ENCODE measurements around the gene SYT10. TPM values are rescaled to one million over a fixed set of nuclear protein-coding genes. Genes with fewer than 3 reads are reported as not detected.

SYT10 gene
- total RNA-seq, 1 donor from 2014 or later = 1.2 TPM

DNA sequence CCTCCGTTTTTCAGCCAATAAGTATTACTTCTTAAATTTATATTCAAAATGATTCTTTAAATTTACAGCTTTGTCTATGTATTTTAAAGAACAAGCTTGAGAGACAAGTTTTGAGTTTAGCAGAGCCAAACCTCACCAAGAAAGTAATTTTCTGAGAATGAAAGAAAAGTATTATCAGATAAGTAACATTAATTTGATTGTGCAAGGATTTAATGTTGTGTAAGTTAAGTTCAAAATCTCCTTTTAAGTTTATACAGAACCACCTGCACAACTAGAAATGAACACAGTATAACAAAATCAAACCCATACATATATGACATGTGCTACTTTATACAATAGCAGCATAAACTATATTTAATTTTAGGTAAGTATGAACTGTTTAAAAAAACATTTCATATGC lies 63.5 kb downstream of the SYT10 start:
- H3K36me3 ChIP-seq (ENCODE audit: insufficient read depth, low read length) = no peaks in the 10 kb centered on the region
- H3K27ac ChIP-seq (ENCODE audit: low read depth, low read length) = no peak overlapping the region
- H3K9ac ChIP-seq (ENCODE audit: low read length) = no peak overlapping the region
- Mint-ChIP-seq H3K4me1 (ENCODE audit: low read depth, unreplicated experiment) (peaks cover 5% of the 10 kb centered on the region), H3K36me3 (ENCODE audit: low read depth, unreplicated experiment) (no peaks in the 10 kb centered on the region), H3K27me3 (ENCODE audit: low read depth, unreplicated experiment) (no peaks in the 10 kb centered on the region), H3K9me3 (ENCODE audit: unreplicated experiment) (no peaks in the 10 kb centered on the region), H3K4me3 (ENCODE audit: unreplicated experiment) (no peak overlapping the region), H3K27ac (ENCODE audit: unreplicated experiment) (no peak overlapping the region)
- no peaks in the 10 kb centered on the region for H3K79me2 ChIP-seq (ENCODE audit: insufficient read depth, low read length)
- H3K4me1 ChIP-seq (ENCODE audit: insufficient read depth, low read length) = no peaks in the 10 kb centered on the region
- H3K27me3 ChIP-seq (ENCODE audit: insufficient read depth, low read length) = no peaks in the 10 kb centered on the region
- FAIRE-seq (no peak), DNase-seq (ENCODE audit: low read depth) (no peak)
- TF ChIP-seq EZH2 (IDR thresholded peaks at IDR 0.05; ENCODE audit: insufficient read depth, low read length) = no peak
- TF ChIP-seq, protein P1, sequence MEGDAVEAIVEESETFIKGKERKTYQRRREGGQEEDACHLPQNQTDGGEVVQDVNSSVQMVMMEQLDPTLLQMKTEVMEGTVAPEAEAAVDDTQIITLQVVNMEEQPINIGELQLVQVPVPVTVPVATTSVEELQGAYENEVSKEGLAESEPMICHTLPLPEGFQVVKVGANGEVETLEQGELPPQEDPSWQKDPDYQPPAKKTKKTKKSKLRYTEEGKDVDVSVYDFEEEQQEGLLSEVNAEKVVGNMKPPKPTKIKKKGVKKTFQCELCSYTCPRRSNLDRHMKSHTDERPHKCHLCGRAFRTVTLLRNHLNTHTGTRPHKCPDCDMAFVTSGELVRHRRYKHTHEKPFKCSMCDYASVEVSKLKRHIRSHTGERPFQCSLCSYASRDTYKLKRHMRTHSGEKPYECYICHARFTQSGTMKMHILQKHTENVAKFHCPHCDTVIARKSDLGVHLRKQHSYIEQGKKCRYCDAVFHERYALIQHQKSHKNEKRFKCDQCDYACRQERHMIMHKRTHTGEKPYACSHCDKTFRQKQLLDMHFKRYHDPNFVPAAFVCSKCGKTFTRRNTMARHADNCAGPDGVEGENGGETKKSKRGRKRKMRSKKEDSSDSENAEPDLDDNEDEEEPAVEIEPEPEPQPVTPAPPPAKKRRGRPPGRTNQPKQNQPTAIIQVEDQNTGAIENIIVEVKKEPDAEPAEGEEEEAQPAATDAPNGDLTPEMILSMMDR (IDR thresholded peaks at IDR 0.05; ENCODE audit: insufficient read depth, low read depth, low read length) = no peak
- no peaks in the 10 kb centered on the region for H4K20me1 ChIP-seq (ENCODE audit: insufficient read depth, low read length)
- no peak overlapping the region for H2AFZ ChIP-seq (ENCODE audit: low read depth, low read length)
- H3K4me3 ChIP-seq (ENCODE audit: insufficient read depth, low read depth, low read length) = no peak overlapping the region
- no peak overlapping the region for H3K4me2 ChIP-seq (ENCODE audit: low read length)
- no peaks in the 10 kb centered on the region for H3K9me3 ChIP-seq (ENCODE audit: insufficient read depth, low read depth, low read length)

DNA sequence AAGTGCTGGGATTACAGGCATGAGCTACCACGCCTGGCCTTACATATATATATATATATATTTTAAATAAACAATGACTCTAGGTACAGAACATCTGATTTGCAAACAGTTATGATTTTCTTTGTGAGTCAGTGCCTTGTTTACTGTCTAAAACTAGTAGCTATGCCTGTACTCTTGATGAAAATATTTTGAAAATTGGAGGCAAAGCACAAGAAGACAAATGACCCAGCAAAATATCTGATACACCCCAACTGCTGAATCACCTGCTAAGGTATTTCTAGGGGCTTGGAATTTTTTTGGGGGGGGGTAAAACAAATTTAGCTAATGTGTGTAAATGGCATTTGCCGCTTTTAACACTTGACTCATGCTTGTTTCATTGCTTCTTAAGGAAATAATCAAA lies 69.3 kb downstream of the SYT10 start:
- no peak overlapping the region for H3K27ac Mint-ChIP-seq (ENCODE audit: unreplicated experiment)
- DNase-seq (ENCODE audit: low read depth) (no peak), FAIRE-seq (no peak)
- H3K27me3 Mint-ChIP-seq (ENCODE audit: low read depth, unreplicated experiment) = no peaks in the 10 kb centered on the region
- Histone ChIP-seq H3K27ac (ENCODE audit: low read depth, low read length) (no peak overlapping the region), H3K27me3 (ENCODE audit: insufficient read depth, low read length) (no peaks in the 10 kb centered on the region), H2AFZ (ENCODE audit: low read depth, low read length) (no peak overlapping the region), H3K79me2 (ENCODE audit: insufficient read depth, low read length) (no peaks in the 10 kb centered on the region), H3K36me3 (ENCODE audit: insufficient read depth, low read length) (no peaks in the 10 kb centered on the region), H4K20me1 (ENCODE audit: insufficient read depth, low read length) (no peaks in the 10 kb centered on the region), H3K4me1 (ENCODE audit: insufficient read depth, low read length) (no peaks in the 10 kb centered on the region), H3K4me3 (ENCODE audit: insufficient read depth, low read depth, low read length) (no peak overlapping the region), H3K9me3 (ENCODE audit: insufficient read depth, low read depth, low read length) (no peaks in the 10 kb centered on the region), H3K4me2 (ENCODE audit: low read length) (no peak overlapping the region), H3K9ac (ENCODE audit: low read length) (no peak overlapping the region)
- H3K36me3 Mint-ChIP-seq (ENCODE audit: low read depth, unreplicated experiment) = no peaks in the 10 kb centered on the region
- no peaks in the 10 kb centered on the region for H3K9me3 Mint-ChIP-seq (ENCODE audit: unreplicated experiment)
- H3K4me3 Mint-ChIP-seq (ENCODE audit: unreplicated experiment) = no peak overlapping the region
- TF ChIP-seq, protein P1 (IDR thresholded peaks at IDR 0.05; ENCODE audit: insufficient read depth, low read depth, low read length) = no peak
- TF ChIP-seq EZH2 (IDR thresholded peaks at IDR 0.05; ENCODE audit: insufficient read depth, low read length) = no peak
- H3K4me1 Mint-ChIP-seq (ENCODE audit: low read depth, unreplicated experiment) = no peaks in the 10 kb centered on the region

DNA sequence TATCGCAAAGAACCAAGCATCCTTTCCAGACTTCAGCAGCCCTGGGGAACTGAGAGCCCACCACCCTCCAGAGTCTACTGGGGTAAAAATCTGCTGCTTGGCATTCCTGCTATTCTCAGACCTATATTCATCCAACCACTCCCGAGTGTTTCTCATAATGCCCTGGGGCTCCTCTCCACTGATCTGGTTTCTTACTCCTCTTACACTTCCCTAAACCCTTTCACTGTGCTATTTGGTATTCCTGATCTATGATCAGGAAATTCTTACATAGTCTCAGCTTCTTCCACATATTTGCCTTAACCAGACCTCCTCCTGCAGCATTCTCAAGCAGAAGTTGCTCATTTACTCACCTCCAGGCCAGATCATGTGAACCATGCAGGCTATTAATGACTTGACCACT lies 82.4 kb downstream of the SYT10 start:
- Histone ChIP-seq H3K9me3 (ENCODE audit: insufficient read depth, low read depth, low read length) (no peaks in the 10 kb centered on the region), H3K9ac (ENCODE audit: low read length) (no peak overlapping the region), H3K27me3 (ENCODE audit: insufficient read depth, low read length) (no peaks in the 10 kb centered on the region), H3K27ac (ENCODE audit: low read depth, low read length) (no peak overlapping the region), H3K4me2 (ENCODE audit: low read length) (no peak overlapping the region), H3K79me2 (ENCODE audit: insufficient read depth, low read length) (no peaks in the 10 kb centered on the region), H3K4me1 (ENCODE audit: insufficient read depth, low read length) (no peaks in the 10 kb centered on the region), H3K36me3 (ENCODE audit: insufficient read depth, low read length) (no peaks in the 10 kb centered on the region), H2AFZ (ENCODE audit: low read depth, low read length) (no peak overlapping the region), H3K4me3 (ENCODE audit: insufficient read depth, low read depth, low read length) (no peak overlapping the region), H4K20me1 (ENCODE audit: insufficient read depth, low read length) (no peaks in the 10 kb centered on the region)
- peaks cover 2% of the 10 kb centered on the region for H3K4me1 Mint-ChIP-seq (ENCODE audit: low read depth, unreplicated experiment)
- FAIRE-seq (no peak), DNase-seq (ENCODE audit: low read depth) (no peak)
- H3K9me3 Mint-ChIP-seq (ENCODE audit: unreplicated experiment) = peaks cover 6% of the 10 kb centered on the region
- no peak overlapping the region for H3K27ac Mint-ChIP-seq (ENCODE audit: unreplicated experiment)
- no peaks in the 10 kb centered on the region for H3K27me3 Mint-ChIP-seq (ENCODE audit: low read depth, unreplicated experiment)
- H3K36me3 Mint-ChIP-seq (ENCODE audit: low read depth, unreplicated experiment) = no peaks in the 10 kb centered on the region
- TF ChIP-seq, protein P1 (IDR thresholded peaks at IDR 0.05; ENCODE audit: insufficient read depth, low read depth, low read length) = no peak
- TF ChIP-seq EZH2 (IDR thresholded peaks at IDR 0.05; ENCODE audit: insufficient read depth, low read length) = no peak
- H3K4me3 Mint-ChIP-seq (ENCODE audit: unreplicated experiment) = no peak overlapping the region

All from astrocyte (in vitro differentiated cells and primary cell).